ENCODE measurements around the gene SMARCAD1. TPM values are rescaled to one million over a fixed set of nuclear protein-coding genes. Genes with fewer than 3 reads are reported as not detected.

SMARCAD1 gene
- total RNA-seq, 1 experiment from 2014 or later = 17.0 TPM

DNA sequence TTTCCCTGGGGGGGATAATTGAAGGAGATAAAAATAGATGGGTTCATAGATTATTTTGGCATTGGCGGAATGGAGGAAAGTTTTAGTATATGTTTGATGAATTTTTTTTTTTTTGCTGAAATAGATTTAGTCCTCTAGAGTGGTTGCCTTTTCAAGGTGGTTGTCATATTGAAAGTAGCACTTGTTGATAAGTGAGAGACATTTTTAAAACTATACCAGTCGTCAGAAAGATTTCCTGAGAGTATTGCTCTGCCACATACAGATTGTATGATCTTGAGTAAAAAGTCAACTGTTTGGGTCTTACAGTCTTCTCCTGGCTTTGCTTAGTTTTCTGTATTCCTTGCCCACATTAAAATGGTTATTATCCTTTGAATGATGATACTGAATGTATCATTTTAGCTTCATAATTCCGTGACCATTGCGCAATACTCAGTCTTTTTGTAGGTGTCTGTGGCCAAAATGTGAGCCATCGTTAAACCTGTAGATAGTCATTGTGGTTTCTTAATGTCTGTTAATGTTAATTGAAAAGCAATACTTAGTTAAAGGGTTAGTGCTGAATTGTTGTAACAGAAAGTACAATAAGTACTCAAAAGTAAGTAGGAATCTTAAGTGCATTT lies 7.1 kb downstream of the SMARCAD1 start:
- H3K27me3 ChIP-seq (ENCODE audit: low read length) = no peaks in the 10 kb centered on the region
- peaks cover 30% of the 10 kb centered on the region for H3K79me2 ChIP-seq (ENCODE audit: low read length)
- DNase-seq (no peak), ATAC-seq (no peak)
- no peak overlapping the region for H3K9ac ChIP-seq (ENCODE audit: low read length)
- no peak overlapping the region for H2AFZ ChIP-seq (ENCODE audit: low read length)
- H3K27ac ChIP-seq (ENCODE audit: low read length) = no peak overlapping the region
- peaks cover 30% of the 10 kb centered on the region for H3K36me3 ChIP-seq (ENCODE audit: low read depth, low read length)
- POLR2A ChIA-PET (ENCODE audit: unreplicated experiment) = no interaction called here
- TF ChIP-seq EZH2phosphoT487 (IDR thresholded peaks at IDR 0.05; ENCODE audit: borderline replicate concordance, low read length) (no peak), EZH2 (IDR thresholded peaks at IDR 0.05; ENCODE audit: low read length, unreplicated experiment) (no peak)
- TF ChIP-seq, protein P1, sequence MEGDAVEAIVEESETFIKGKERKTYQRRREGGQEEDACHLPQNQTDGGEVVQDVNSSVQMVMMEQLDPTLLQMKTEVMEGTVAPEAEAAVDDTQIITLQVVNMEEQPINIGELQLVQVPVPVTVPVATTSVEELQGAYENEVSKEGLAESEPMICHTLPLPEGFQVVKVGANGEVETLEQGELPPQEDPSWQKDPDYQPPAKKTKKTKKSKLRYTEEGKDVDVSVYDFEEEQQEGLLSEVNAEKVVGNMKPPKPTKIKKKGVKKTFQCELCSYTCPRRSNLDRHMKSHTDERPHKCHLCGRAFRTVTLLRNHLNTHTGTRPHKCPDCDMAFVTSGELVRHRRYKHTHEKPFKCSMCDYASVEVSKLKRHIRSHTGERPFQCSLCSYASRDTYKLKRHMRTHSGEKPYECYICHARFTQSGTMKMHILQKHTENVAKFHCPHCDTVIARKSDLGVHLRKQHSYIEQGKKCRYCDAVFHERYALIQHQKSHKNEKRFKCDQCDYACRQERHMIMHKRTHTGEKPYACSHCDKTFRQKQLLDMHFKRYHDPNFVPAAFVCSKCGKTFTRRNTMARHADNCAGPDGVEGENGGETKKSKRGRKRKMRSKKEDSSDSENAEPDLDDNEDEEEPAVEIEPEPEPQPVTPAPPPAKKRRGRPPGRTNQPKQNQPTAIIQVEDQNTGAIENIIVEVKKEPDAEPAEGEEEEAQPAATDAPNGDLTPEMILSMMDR (conservative IDR thresholded peaks at IDR 0.05; ENCODE audit: low read depth, low read length) = no peak
- H3K9me3 ChIP-seq (ENCODE audit: low read length) = no peaks in the 10 kb centered on the region
- BruUV-seq (replicated peaks) = no TSS peak
- no peak overlapping the region for H3K4me3 ChIP-seq (ENCODE audit: low read length)
- CTCF ChIA-PET = no interaction called here
- peaks cover 4% of the 10 kb centered on the region; the same call in 1 of the 2 replicates for H3K4me1 ChIP-seq (ENCODE audit: insufficient read depth, low read length)
- no peaks in the 10 kb centered on the region for H3F3A ChIP-seq (ENCODE audit: low read length, unreplicated experiment)
- H3K4me2 ChIP-seq (ENCODE audit: low read length) = no peak overlapping the region
- H4K20me1 ChIP-seq (ENCODE audit: low read length) = no peaks in the 10 kb centered on the region
- H3K9me2 ChIP-seq (replicated peaks; ENCODE audit: low read length) = no peaks in the 10 kb centered on the region
- intact Hi-C loops (cut with micrococcal nuclease) = no loop called here

DNA sequence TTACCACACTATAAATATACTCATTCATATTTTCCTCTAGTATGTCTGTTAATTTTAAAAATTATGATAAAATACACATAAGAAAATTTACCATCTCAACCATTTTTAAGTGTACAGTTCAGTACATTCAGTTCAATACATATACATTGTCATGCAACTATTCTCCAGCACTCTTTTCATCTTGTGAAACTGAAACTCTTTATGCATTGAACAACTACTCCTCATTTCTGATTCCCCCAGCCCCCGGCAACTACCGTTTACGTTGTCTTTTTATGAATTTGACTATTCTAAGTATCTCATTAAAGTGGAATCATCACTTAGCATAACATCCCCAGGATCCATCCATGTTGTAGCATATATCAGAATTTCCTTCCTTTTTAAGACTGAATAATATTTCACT lies 8.7 kb downstream of the SMARCAD1 start:
- H3K36me3 ChIP-seq (ENCODE audit: low read depth, low read length) = peaks cover 26% of the 10 kb centered on the region

DNA sequence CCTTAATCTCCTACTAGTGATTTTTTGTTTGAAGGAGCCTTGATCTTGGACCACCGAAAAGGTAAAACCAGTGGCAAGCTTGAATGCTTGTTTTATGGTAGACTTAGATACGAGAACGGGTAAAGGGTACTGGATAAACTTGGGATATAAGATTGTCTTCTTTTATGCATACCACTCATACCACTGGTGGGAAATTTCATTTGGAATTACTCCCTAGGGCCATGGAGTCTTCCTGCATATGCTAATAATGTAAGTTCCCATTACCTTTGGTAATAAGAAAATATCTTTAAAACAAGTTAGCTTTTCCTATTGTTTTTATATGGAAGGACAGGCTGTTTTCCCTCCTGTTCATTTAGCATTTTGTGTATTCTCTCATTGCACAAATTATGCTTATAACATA lies 11.7 kb downstream of the SMARCAD1 start:
- Histone ChIP-seq H3K9me2 (replicated peaks; ENCODE audit: low read length) (no peaks in the 10 kb centered on the region), H4K20me1 (ENCODE audit: low read length) (no peaks in the 10 kb centered on the region), H3K79me2 (ENCODE audit: low read length) (peaks cover 26% of the 10 kb centered on the region), H3K36me3 (ENCODE audit: low read depth, low read length) (peaks cover 20% of the 10 kb centered on the region), H3K4me3 (ENCODE audit: low read length) (no peak overlapping the region), H3K9ac (ENCODE audit: low read length) (no peak overlapping the region), H3K4me2 (ENCODE audit: low read length) (no peak overlapping the region), H3K27ac (ENCODE audit: low read length) (no peak overlapping the region), H2AFZ (ENCODE audit: low read length) (no peak overlapping the region), H3K4me1 (ENCODE audit: insufficient read depth, low read length) (peaks cover 3% of the 10 kb centered on the region; the same call in 1 of the 2 replicates), H3F3A (ENCODE audit: low read length, unreplicated experiment) (no peaks in the 10 kb centered on the region), H3K9me3 (ENCODE audit: low read length) (no peaks in the 10 kb centered on the region), H3K27me3 (ENCODE audit: low read length) (no peaks in the 10 kb centered on the region)
- no peak for DNase-seq
- intact Hi-C loops (cut with micrococcal nuclease) = no loop called here
- ChIA-PET CTCF (no interaction called here), POLR2A (ENCODE audit: unreplicated experiment) (no interaction called here)
- no peak for TF ChIP-seq EZH2 (IDR thresholded peaks at IDR 0.05; ENCODE audit: low read length, unreplicated experiment)
- no peak for TF ChIP-seq EZH2phosphoT487 (IDR thresholded peaks at IDR 0.05; ENCODE audit: borderline replicate concordance, low read length)
- TF ChIP-seq, protein P1 (conservative IDR thresholded peaks at IDR 0.05; ENCODE audit: low read depth, low read length) = no peak
- no TSS peak for BruUV-seq (replicated peaks)
- ATAC-seq = no peak

More for the DNA sequence above, 8.7 kb downstream of the SMARCAD1 start:
- H2AFZ ChIP-seq (ENCODE audit: low read length) = no peak overlapping the region
- H4K20me1 ChIP-seq (ENCODE audit: low read length) = no peaks in the 10 kb centered on the region
- H3K4me1 ChIP-seq (ENCODE audit: insufficient read depth, low read length) = peaks cover 3% of the 10 kb centered on the region; the same call in 1 of the 2 replicates
- POLR2A ChIA-PET (ENCODE audit: unreplicated experiment) = no interaction called here
- H3K27ac ChIP-seq (ENCODE audit: low read length) = no peak overlapping the region
- no peak overlapping the region for H3K4me3 ChIP-seq (ENCODE audit: low read length)
- H3K4me2 ChIP-seq (ENCODE audit: low read length) = no peak overlapping the region
- TF ChIP-seq EZH2 (IDR thresholded peaks at IDR 0.05; ENCODE audit: low read length, unreplicated experiment) (no peak), EZH2phosphoT487 (IDR thresholded peaks at IDR 0.05; ENCODE audit: borderline replicate concordance, low read length) (no peak)
- TF ChIP-seq, protein P1 (conservative IDR thresholded peaks at IDR 0.05; ENCODE audit: low read depth, low read length) = no peak
- H3K9me3 ChIP-seq (ENCODE audit: low read length) = no peaks in the 10 kb centered on the region
- intact Hi-C loops (cut with micrococcal nuclease) = no loop called here
- BruUV-seq (replicated peaks) = no TSS peak
- H3K9ac ChIP-seq (ENCODE audit: low read length) = no peak overlapping the region
- DNase-seq (no peak), ATAC-seq (no peak)
- no peaks in the 10 kb centered on the region for H3F3A ChIP-seq (ENCODE audit: low read length, unreplicated experiment)
- peaks cover 23% of the 10 kb centered on the region for H3K79me2 ChIP-seq (ENCODE audit: low read length)
- no peaks in the 10 kb centered on the region for H3K9me2 ChIP-seq (replicated peaks; ENCODE audit: low read length)
- H3K27me3 ChIP-seq (ENCODE audit: low read length) = no peaks in the 10 kb centered on the region
- CTCF ChIA-PET = no interaction called here
